Activated CD4-positive, alpha-beta T cell treated with anti-CD3 and anti-CD28 coated beads for 24 hours (primary cell): ENCODE measurements around the gene ANKRD2.
A peak's percentile ranks its signal among the peaks of the same experiment; 100 is the strongest.

ENCODE experiments used
- DNase-seq, 2 donors: peaks; one replicate each; pipeline ENCODE4 v3.0.0-alpha.2; 2020; ENCODE audit warnings: low read depth in 2 of 2

Gene ANKRD2

GRCh38 chr10:97596101-97597082, 23.8 kb downstream of the ANKRD2 start:
- no peak for DNase-seq

GRCh38 chr10:97597778-97598177, 25.2 kb downstream of the ANKRD2 start:
- no peak for DNase-seq

DNA sequence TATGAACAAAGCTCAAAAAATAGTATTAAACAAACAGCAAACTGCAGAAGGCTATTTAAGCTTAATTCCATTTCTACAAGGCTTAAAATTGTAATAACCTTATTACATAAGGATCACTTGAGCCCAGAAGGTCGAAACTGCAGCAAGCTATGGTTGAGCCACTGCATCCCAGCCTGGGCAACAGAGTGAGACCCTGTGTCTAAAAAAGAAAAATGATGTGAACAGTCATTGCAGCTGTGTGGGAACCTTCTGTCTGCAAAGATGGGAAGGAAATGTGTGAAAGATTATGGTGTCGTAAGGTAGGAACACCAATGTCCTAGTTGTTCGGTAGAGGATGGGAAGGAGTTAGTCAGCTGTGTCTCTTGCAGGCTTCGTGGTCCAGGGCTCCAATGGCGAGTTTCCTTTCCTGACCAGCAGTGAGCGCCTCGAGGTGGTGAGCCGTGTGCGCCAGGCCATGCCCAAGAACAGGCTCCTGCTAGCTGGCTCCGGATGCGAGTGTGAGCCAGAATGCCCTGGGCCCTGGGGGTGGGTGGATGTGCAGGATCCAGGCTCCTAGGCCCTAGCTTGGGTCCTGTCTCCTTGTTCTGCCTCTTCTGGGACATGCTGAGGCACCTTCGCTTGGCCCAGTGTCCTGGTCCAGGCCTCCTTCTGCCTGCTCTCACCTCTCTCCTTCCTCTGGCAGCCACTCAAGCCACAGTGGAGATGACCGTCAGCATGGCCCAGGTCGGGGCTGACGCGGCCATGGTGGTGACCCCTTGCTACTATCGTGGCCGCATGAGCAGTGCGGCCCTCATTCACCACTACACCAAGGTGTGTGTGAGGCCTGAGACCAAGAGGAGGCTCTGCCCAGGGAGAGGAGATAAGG, 26.1 kb downstream of the ANKRD2 start:
- DNase-seq = no peak

DNA sequence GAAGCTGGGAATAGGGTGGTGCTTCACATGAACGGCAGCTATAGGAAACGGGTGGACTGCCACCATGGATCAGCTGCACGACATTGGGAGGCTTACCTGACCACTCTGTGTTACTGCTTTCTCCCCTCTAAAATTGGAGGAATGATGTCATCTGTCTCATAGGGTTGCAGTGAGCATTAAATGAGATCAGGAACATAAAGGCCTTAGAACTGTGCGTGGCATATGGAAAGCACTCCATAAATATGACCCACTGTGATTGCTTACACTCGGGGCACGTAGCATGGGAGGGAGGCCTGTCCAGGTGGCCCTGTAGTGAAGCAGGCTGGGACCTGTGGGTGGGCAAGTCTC, 26.7 kb downstream of the ANKRD2 start:
- DNase-seq = no peak

GRCh38 chr10:97600616-97601015, 28.0 kb downstream of the ANKRD2 start:
- no peak for DNase-seq

DNA sequence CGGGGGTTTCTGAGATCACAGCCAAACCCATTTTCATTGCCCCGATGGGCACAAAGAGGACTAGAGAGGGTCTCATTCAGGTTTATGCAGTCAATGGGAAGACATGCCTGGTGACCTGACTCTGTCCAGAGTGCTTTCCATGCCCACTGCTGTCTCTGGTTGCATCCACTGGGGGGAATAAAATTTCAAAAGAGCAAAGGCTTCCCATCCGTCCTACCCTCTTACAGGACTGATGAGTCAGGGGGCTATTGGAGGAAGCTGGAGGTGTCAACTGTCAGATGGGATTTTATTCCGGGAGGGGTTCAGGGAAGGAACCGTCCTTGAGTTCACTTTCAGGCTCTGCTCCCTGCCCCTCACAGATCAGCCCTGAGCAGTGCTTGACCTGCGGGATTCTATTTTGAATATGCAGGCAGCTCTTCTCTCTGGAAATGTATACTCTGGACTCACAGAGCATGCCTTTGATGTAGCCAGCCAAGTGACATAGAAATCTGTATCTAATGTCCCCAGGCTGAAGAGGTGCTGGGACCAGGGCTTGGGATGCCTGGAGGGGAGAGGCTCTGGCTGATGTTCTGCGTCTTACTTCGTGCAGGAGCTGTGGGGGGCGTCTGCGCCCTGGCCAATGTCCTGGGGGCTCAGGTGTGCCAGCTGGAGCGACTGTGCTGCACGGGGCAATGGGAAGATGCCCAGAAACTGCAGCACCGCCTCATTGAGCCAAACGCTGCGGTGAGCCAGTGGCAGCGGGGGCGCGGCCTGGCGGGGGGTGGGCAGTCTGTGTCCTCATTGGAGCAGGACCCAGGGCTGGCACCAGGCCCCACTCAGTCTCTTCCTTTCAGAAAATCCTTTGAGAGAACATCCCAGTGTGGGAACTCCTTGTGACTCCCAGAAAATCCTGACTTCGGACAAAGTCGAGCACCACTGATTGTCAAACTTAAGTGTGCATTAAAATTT, 29.0 kb downstream of the ANKRD2 start:
- DNase-seq = no peak

GRCh38 chr10:97607095-97607636, 34.6 kb downstream of the ANKRD2 start:
- no peak for DNase-seq

DNA sequence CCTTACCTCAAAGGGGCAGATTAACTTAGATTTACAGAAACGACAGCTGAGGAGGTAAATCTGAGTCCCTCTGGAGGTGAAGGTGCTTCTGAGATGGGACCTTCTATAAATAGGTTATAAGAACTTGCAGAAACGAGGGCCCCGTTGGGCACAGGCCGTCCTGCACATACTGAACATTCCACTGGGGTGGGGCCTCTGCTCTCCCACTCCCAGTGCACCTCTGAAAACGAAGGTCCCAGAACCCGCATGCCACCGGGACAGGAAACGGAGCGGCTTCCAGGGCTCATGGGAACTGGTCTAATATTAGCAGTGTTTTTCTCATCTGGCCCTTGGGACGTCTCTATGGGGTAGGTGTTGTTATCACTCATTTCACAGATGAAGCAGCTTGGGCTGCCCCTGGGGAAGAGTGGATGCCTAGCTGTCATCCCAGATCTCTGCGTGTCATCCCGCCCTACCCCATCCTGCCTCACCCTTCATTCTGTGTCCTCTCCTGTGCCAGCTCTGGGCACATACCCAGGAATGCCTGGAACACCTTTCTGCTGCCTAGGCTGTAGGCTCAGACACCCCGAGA, 36.5 kb downstream of the ANKRD2 start:
- DNase-seq = no peak

DNA sequence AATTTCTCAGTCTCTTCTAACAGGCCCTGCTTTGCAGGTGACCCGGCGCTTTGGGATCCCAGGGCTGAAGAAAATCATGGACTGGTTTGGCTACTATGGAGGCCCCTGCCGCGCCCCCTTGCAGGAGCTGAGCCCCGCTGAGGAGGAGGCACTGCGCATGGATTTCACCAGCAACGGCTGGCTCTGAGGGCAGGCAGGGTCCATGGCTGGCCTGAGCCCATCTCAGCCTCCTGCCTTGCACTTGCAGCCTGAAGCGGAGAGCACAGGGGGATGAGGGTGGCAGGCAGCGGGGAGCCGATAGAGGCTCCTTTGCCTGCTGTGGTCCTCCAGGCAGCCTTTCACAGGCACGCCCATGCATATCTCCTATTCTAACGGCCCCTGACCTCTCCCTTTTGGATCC, 38.9 kb downstream of the ANKRD2 start:
- DNase-seq = no peak

GRCh38 chr10:97612386-97612785, 39.8 kb downstream of the ANKRD2 start:
- no peak for DNase-seq

- no peak for DNase-seq
These were observed 45.7 kb downstream of the ANKRD2 start for GRCh38 chr10:97618285-97618684.

GRCh38 chr10:97618733-97619132, 46.2 kb downstream of the ANKRD2 start:
- no peak for DNase-seq

DNA sequence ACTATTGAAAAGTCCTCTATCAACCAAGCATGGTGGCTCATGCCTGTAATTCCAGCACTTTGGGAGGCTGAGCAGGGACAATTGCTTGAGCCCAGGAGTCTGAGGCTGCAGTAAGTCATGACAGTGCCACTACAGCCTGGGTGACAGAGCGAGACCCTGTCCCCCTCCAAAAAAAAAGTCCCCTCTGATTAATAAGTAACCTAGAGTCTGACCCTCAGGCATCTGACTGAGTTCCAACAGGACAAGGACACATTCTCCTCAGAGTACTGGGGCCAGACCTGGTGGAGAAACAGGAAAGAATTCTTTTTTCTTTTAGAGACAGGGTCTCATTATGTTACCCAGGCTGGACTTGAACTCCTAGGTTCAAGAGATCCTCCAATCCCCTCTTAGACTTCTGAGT, 50.7 kb downstream of the ANKRD2 start:
- no peak for DNase-seq

- DNase-seq = no peak
These were observed 55.2 kb downstream of the ANKRD2 start for GRCh38 chr10:97627731-97628130.

DNA sequence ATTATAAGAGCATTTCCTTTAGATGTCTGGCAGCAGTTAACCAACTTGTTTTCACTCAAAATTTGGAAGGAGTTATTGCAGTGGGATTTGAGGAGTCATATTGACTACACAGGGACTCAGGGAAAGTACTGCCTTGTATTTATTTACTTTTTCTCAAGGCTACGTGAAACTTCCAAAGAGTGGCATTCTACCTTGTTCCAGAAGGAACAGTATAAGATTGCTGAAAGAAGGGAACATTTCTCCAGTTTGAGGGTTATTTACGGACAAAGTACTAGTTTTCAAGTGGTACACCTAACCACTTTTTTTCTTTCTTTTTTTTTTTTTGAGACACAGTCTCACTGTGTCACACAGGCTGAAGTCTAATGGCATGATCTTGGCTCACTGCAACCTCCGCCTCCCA, 55.6 kb downstream of the ANKRD2 start:
- DNase-seq = no peak

- DNase-seq = no peak
These were observed 56.7 kb downstream of the ANKRD2 start for GRCh38 chr10:97629289-97629688.

DNA sequence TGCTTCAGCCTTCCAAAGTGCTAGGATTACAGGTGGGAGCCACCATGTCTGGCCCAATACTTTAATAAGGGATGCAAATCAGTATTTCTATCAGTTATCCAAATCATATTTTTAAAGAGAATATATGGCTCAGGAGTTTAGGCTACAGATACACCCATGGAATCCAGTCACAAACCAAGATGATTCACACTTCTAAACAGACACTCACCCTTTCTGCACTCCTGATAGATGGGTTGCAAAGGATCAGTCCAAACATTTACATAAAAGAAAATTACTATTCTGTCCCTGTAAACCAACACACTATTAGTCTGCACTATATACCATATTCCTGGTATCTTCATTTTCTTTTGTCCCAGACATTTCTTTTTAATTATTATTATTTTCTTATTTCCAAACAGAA, 58.5 kb downstream of the ANKRD2 start:
- no peak for DNase-seq

GRCh38 chr10:97632949-97633884, 60.6 kb downstream of the ANKRD2 start, which contains the start of gene MORN4:
Gene MORN4 (minus strand): TSS chr10:97633500. CDS start chr10:97619653, 13,847 bp downstream.
- peak; percentile 81 to 84 for DNase-seq
